GM18508 (cell line): Measurements from ENCODE around the gene GPC5.
"Not testable (repeated sequence)": the region's sequence is repeated elsewhere in the genome, so short reads cannot be mapped to it uniquely, and the experiment has no call there.

Experiments
- ATAC-seq: cut with Tn5 transposase; IDR thresholded peaks from one replicate; pipeline ENCODE4 v1.9.1; 2021; ENCODE audit warnings: moderate number of reproducible peaks; ENCODE audit not compliant: insufficient read depth, unreplicated experiment

The GPC5 gene

GRCh38 chr13:92649140-92649813 is 1250.9 kb downstream of the GPC5 start:
- ATAC-seq, result no peak

GRCh38 chr13:92656103-92656502 is 1257.7 kb downstream of the GPC5 start:
- ATAC-seq, result no peak

GRCh38 chr13:92656648-92657047 is 1258.2 kb downstream of the GPC5 start:
- no peak for ATAC-seq

- ATAC-seq, result no peak
Measured at GRCh38 chr13:92657565-92657964, 1259.1 kb downstream of the GPC5 start.

- no peak for ATAC-seq
Measured at GRCh38 chr13:92658293-92658692, 1259.9 kb downstream of the GPC5 start.

- no peak for ATAC-seq
Measured at GRCh38 chr13:92661406-92661805, 1263.0 kb downstream of the GPC5 start.

GRCh38 chr13:92668157-92668556 is 1269.7 kb downstream of the GPC5 start:
- ATAC-seq, result no peak

GRCh38 chr13:92670096-92670495 is 1271.7 kb downstream of the GPC5 start:
- no peak for ATAC-seq

GRCh38 chr13:92671821-92672220 is 1273.4 kb downstream of the GPC5 start:
- no peak for ATAC-seq

GRCh38 chr13:92676246-92676645 is 1277.8 kb downstream of the GPC5 start:
- ATAC-seq, result no peak

GRCh38 chr13:92677571-92677970 is 1279.2 kb downstream of the GPC5 start:
- no peak for ATAC-seq

GRCh38 chr13:92679602-92680001 is 1281.2 kb downstream of the GPC5 start:
- ATAC-seq, result no peak

- ATAC-seq, result no peak
Measured at GRCh38 chr13:92681239-92681638, 1282.8 kb downstream of the GPC5 start.

- no peak for ATAC-seq
Measured at GRCh38 chr13:92682832-92683517, 1284.6 kb downstream of the GPC5 start.

GRCh38 chr13:92694047-92694446 is 1295.6 kb downstream of the GPC5 start:
- no peak for ATAC-seq

GRCh38 chr13:92695827-92696226 is 1297.4 kb downstream of the GPC5 start:
- ATAC-seq, result not testable (repeated sequence)

GRCh38 chr13:92716749-92717148 is 1318.3 kb downstream of the GPC5 start:
- no peak for ATAC-seq

GRCh38 chr13:92717857-92718256 is 1319.4 kb downstream of the GPC5 start:
- ATAC-seq, result no peak

GRCh38 chr13:92719868-92720267 is 1321.4 kb downstream of the GPC5 start:
- no peak for ATAC-seq

GRCh38 chr13:92721620-92722019 is 1323.2 kb downstream of the GPC5 start:
- no peak for ATAC-seq

GRCh38 chr13:92727118-92727517 is 1328.7 kb downstream of the GPC5 start:
- no peak for ATAC-seq

- ATAC-seq, result no peak
Measured at GRCh38 chr13:92734068-92734467, 1335.6 kb downstream of the GPC5 start.
